HG02642 (cell line): ENCODE results near the gene NR2F1-AS1.

Experiments
- ATAC-seq: cut with Tn5 transposase; IDR thresholded peaks from one replicate; pipeline ENCODE4 v1.9.1; 2021; ENCODE audit warnings: mild to moderate bottlenecking; ENCODE audit not compliant: unreplicated experiment, poor library complexity

The NR2F1-AS1 gene

DNA sequence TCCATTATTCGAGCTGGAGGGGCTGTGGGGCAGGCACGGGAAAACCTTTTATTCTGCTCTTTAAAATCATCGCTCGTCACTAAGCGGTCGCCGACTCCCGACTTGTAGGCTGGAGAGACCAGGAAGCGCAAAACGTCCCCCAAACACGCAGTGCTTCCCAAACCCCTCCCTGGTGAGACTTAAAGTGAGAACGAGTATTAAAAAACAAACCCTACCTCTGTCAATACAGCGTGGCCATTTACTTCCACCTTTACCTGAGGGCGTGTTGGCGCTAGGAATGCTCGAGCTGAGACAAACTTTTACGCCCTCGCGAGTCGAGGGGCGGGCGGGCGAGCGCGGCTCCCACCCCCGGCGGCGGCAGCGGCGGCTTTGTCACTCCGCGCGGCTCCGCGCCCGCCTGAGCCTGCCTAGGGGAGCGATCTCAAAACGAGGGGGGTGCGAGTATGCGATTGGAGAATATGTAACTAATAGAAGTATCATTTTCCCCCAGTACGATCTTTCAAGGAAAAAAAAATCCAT lies at the start of gene NR2F1-AS1:
Gene NR2F1-AS1 (minus strand): TSS at position 293 of the 519 bp plus-strand sequence.
- peak; percentile 28 for ATAC-seq

DNA sequence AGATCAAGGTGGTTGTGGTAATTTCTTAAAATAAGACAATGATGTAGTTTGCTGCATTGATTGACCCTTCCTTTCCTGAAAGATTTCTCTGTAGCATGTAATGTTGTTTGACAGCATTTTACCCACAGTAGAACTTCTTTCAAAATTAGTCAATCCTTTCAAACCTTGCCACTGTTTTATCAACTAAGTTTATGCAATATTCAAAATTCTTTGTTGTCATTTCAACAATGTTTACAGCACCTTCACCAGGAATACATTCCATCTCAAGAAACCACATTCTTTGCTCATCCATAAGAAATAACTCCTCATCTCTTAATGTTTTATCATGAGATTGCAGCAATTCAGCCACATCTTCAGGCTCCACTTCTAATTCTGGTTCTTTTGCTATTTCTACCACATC lies 45.8 kb upstream of the NR2F1-AS1 start:
- no peak for ATAC-seq

DNA sequence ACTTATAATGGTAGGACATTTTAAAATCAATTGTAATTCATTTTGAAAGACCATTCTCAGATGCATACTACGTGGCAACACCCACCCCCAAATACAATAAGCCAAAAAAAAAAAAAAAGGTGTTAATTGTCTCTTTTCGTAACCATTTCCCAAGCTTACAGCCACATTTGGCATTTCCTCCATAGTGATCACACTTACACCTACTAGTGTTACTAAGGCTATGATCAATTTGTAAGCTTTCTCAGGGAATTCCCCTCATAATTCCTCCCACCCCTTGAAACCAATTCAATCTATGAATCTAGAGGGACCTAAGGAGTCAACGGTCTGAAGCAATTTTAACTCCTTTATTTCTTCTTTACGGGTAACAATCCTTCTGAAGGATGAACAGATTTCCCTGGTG lies 42.1 kb upstream of the NR2F1-AS1 start:
- no peak for ATAC-seq

DNA sequence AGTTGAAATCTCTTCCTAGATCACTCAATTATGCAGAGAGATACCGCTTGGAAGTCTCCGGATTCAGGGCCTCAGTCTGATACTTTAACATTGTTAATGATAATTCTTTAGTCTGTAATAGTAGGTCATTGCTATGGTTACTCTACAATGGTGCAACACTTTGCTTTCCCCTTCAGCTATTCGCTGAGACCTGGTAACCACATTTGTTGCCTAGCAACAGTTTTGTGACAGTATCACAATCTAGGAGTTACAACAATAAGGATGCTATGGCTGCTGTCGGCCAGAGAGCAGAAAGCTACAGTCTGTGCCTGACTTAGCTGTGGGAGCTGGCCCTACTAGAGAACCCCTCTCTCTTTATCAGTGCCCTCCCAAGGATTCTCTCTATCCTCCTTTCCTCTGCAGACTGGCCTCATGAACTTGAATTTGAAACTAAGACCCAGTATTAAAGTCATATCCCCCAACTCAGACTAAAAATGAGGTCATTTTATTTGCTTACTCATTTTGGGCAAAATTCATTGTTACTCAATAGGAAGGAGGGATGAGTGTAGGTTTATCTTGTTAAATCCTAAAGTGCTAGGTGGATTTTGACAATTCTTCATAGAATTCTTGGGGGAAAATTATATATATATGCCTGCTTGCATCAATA lies 41.3 kb upstream of the NR2F1-AS1 start:
- ATAC-seq, result no peak

DNA sequence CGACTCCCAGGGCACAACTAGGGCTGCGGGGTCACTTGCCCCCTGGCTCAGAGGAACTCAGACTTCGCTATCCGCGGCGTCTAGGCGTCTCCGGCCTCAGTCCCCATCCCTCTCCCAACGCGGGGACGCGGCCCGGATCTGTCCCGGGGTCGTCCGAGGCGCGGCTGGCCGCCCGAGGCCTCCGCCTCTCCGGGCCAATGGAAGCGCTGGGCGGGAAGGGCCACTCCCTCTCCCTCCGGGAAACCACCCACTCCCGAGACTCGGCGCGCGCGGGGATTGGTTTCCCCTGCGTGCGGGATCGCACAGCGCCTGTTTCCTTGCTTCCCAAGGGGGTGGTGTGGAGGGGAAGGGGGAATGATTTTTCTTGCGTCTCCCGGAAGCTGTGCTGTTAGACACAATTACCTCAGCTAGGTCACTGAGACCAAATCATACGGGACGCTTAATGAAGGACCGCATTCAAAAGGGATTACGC lies 40.3 kb upstream of the NR2F1-AS1 start:
- peak; percentile 25 for ATAC-seq

DNA sequence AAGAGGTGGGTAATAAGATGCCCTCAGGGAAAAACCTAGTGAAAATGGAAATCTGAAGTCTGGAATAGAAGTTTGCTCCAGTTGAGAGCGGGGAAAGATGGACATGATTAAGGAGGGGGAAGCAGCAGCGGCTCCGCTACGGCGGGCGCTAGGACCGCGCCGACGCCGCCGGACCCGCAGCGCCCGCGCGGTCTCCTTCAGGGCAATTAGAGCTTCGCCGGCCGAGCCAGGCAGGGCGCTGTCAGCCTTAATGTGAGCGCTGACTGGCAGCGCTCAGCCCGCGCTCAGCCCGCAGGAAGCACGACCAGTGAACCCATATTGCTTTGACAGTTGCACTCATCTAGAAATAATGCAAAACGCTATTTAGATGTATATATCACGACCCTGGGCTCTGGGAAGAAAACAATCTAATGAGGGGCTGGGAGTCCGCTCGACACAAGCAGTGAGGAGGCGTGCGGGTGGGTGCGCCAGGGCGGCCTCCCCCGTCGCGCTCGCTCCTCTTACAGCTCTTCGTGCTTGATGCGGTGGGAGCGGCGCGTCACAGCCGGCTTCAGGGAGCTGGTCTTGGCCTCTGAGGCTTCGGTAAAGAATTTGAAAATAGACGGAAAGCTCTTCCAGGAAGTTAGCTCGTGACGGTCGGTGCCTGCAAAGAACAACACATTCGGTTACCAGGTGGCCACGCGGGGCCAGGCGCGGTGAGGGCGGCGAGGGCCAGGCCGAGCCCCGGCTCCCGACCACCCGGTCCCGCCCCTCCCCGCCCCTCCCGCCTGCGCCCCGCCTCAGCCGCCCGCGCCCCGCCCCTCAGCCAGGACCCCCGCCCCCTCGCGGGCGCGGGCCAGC lies 39.7 kb upstream of the NR2F1-AS1 start:
- ATAC-seq, result peak; percentile 99

DNA sequence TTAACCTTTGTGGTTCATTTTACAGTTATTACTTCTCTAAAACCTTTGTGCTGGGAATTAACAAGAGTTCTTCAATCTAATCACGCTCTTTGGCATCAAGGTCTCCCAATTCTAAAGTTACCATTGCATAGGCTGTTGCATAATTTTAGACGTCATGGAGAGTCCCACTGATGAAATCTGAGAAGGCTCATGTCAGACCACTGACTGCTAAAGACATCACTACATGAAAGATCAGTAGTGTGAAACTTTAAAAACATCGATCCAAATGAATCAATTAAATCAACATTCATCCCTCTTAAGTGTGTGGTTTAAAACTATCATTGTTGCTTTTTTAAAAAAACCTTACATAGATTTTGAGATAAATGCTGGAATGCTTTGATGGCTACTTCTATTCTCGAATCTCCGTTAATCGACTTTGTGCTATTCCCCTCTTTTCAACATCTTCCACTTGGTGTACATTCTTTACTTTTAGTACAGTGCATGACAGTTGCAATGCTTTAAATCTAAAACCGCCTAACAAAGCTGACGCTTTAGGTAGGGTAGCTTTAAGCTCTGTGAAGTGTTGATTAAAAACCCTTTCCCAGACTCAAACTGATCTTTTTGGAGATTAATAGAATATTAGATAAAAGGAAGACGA lies 35.6 kb upstream of the NR2F1-AS1 start:
- no peak for ATAC-seq

DNA sequence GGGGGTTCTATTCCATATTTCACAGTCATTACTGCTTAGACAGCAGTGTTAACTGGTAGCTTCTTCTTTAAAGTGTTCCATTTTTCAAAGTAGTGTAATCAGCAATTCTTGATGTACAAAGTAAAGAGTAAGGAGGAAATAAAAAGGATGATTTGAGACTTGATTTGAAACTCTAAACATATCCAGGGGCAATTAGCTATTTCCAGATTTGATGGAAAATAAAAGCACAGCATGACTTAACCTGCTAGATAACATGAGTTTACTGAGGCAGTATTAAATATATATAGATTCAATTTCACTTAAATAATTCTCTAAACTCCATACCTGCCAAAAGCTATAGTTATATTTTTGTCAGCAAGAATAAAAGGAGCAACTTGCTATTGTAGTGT lies 31.8 kb upstream of the NR2F1-AS1 start:
- ATAC-seq, result no peak

DNA sequence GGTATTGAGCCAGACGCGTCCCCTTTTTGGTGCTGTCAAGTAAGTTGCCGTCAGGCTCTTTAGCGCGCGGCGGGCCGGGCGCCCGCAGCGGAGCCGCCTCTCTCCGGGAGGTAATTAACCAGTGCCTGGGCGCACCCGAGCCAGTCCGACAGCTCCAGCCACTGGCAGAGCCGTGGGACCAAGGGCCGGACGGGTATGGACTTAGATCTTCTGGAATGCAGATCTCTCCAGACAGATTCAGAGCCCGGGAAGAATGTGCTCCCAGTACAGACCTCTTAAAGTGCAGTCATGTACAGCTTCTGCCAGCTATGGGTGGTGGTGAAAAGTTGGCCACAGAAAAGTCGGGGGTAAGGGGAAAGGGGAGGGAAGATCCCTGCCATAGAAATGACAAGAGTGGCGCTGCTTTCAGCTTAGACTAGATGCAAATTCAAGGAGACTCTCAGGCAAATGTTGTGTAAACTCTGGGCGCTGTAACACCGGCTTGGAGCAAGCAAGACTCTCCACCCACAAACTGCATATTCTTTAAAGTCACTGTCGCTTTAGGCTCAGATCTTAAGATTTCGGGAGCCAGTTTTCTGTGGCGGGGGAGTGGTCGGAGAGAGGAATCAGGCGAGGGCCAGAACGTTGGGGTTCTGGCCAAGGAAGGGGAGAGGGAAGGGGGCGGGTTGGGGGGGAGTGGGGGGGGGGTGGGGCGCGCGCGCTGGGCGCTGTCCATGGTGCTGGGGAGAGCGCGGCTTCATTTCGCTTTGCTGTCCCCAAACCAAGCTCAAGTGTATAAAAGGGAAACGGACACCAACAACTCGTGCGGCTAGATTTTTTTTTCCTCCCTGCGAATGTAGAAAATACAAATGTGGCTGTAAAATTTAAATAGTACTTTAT lies 31.2 kb upstream of the NR2F1-AS1 start:
- no peak for ATAC-seq

DNA sequence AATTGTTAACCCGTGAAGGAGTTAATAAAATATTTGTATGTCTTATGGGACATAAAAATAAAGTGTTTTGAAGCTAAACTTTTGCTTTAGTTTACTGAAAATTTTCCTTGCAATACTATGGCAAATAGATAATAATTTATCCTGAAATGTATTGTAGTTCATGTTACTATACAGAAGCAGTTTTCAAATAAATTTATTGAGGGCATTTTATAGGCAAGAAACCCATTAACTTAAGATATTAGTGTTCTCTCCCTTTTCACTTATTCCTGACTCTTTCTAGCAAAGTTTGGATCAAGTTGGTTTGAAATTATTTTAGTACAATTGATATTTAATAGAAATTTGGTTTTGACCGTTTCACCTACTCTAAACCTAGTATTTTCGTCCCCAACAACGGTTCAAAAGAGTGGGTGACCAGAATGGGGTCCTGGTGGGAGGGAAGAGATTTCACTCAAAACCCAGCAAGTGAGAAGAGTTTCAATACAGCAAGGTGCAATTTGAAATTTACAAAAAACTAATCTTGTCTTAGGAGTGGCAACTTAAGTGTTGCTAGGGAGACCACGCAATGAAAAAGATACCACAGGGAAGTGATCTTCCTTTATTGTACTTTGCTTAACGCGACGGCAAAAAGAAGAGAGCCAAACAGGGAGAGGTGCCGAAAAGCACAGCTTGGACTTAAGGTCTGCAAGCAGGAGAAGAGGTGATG lies 30.4 kb upstream of the NR2F1-AS1 start:
- no peak for ATAC-seq

DNA sequence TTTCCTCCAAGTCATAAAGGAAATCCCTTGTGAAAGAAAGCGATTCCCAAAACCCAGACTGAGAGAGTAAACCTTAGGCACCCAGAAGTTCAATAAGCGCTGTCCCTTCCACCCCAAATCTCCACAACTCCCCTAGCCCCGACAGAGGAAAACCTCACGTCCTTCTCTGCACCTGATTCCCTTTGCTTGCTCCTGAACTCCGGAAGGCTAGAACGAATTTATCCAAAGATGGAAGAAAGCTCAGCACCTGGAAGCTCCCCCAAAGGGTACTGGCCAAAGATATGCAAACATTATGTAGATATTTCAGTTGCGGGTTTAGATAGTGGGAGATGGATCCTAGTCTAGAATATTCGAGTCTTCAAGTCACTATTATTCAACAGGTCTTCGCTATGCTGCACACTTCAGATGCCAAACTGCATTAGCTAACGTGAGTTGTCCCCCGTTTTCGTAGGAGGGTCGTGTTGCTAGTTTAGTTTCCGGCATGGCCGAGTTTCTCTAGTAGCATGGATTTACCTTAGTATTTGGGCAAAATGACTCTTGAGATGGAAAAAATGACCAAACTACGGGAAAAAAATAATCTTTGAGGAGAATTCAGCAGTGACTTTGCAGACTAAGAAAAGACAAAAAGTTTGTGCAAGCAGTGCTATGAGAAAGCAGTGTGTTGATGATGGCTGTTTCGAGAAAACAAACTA lies 29.7 kb upstream of the NR2F1-AS1 start:
- ATAC-seq, result no peak

DNA sequence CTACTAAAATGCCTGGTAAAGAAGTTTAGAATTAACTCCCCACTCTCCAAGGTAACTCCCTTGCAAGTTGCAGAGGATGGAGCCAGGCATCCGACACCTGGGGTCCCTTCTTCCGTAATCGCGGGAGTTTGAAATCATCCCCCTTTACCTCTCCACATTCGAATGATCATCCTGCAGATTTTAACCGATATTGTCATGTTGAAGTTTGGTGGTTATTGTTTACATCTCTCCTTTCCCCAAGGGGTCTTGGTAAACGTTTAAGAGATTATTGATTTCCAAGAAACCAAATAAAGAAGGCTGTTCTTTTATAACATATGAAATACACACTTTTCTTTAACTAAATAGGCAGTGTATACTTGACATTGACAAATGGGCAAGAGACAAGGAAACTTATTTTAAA lies 28.7 kb upstream of the NR2F1-AS1 start:
- no peak for ATAC-seq

DNA sequence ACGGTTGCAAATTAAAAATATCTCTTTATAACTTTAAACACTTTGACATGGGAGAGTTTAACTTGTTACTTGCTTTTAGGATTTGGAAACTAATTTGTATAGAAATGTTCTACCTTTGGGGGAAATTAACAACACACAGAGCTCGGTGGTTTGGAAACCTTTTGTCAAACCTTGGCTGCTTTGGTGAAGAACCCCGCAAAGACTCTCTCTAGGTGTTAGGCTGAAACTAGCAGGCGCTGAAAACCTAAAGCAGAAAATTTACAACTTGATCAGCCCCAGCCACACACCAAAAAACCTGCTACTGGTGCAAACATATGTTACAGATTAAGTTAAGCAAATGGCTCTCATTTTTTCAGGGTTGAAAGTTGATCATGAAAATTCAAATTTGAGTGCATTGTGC lies 27.8 kb upstream of the NR2F1-AS1 start:
- no peak for ATAC-seq

DNA sequence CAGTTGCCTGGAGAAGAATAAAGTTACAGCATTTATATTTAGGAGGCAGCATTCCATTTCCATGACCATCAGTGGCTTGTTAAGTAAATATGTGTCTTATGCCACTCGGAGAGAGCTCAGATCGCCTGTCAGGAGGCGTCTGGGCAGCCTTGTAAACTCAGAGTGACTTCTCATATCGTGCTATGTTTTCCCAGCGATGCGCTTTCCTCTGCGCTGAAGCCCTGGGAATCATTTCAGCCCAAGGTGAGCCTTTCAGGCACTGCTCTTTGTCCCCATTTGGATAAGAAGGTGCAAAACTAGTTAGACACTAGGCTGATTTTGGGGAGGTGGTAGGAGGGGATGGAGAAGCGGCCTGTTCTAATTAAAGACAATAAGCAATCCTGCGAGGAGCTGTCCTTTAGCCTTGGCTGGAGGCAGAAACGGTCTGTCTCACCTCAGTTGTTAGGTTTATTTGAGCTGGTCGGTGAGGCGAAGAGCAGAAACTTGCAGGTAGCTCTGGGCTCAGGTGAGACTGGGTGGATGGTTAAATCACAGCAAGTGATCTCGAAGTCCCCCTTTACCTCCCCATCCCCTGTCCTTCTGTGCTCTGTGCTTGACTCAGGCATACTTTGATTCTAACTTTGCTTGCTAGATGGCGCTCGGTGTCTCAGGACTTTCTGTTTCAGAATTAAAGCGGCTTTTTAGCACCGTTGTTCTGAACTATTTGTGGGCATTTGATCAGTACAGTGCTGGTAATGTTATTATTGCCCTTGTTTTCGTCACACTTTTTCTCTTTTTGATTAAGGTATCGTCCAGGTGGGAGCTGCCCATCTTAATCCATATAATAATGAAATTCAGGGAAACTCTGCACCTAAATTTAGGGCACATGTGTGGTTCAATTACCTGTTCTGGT lies 26.6 kb upstream of the NR2F1-AS1 start:
- ATAC-seq, result peak; percentile 85

DNA sequence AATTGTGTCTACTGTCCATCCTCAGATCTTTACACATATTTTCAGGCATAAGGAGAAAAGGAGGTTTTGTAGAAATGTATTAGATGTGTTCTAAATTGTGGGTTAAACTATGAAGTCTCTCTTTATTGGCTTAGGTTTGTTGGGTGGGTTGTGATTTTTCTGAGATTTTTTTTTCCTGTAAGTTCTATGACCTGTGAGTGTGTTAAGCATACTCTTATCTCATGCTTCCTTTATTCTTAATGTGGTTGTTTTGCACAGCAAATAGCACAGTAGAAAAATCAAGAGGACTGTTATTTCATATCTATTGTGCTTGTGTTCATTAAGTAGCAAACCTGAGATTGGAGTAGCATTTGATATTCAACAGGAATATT lies 25.3 kb upstream of the NR2F1-AS1 start:
- ATAC-seq, result no peak

DNA sequence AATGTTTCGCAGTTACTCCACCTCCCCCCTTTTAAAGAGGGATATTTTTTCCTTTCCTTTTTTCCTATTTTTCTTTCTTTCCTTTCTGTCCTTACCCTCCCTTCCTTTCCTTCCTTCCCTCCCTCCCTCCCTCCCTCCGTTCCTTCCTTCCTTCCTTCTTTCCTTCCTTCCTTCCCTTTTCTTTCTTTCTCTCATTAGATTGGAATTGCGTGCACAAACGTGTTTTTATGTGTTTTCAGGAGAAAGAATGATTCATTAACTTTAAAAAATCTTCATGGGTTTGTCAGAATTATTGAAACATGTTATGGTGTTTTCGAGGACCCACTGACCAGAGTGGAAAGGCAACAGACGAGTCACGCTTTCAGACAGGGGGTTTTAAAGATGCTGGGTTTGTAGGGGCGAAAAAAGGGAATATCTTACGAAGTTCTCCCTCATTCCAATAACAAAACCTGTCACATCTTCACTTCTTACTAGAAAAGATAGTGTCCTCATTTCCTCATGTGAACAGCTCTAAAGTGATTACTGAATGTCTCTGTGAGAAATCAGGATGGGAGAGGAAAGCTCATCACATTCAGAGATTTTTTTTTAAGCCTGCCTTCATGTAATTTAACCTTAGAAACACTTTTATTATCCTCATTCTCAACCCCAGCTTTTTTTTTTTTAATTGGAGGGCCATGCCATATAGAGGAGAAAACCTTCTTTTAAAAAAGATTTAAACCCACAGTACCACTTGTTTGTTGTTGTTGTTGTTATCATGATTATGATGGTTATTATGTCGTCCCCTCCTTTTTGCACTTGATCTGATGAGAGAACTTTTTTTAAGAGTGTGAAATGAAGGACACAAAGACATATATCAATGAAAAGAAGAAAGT lies 23.9 kb upstream of the NR2F1-AS1 start:
- no peak for ATAC-seq
